Measurements from ENCODE around the gene DGKB. TPM values are rescaled to one million over a fixed set of nuclear protein-coding genes. Genes with fewer than 3 reads are reported as not detected.

DGKB gene
- total RNA-seq, 2 donors from 2014 or later: 0.52 TPM; not detected in 1

GRCh38 chr7:14818871-14819270 is 83.7 kb downstream of the DGKB start:
- Histone ChIP-seq H3K4me1 (peaks cover 9% of the 10 kb centered on the region), H3K27ac (no peak overlapping the region), H3K4me3 (no peak overlapping the region), H3K36me3 (replicated peaks in 1 of 2; ENCODE audit: insufficient read depth in 1 of 2, low read depth in 2 of 2) (no peaks in the 10 kb centered on the region), H3K27me3 (no peaks in the 10 kb centered on the region), H3K9me3 (no peaks in the 10 kb centered on the region)
- intact Hi-C loops (cut with DNase I): no loop called here
- TF ChIP-seq CTCF (IDR thresholded peaks at IDR 0.05) (no peak), POLR2A (IDR thresholded peaks at IDR 0.05) (no peak)
- WGBS, 2 donors: 14 to 22% methylated on average over 3 of the region's 3 CpGs
- ATAC-seq (no peak), DNase-seq (no peak)

GRCh38 chr7:14817829-14818614 is 84.5 kb downstream of the DGKB start:
- ATAC-seq (peak; percentile 18), DNase-seq (no peak)
- no peak for TF ChIP-seq CTCF (IDR thresholded peaks at IDR 0.05)
- TF ChIP-seq POLR2A (IDR thresholded peaks at IDR 0.05): no peak
- no peaks in the 10 kb centered on the region for H3K27me3 ChIP-seq
- WGBS, 2 donors: 49 to 52% methylated on average over 4 of the region's 4 CpGs
- intact Hi-C loops (cut with DNase I): no loop called here
- no peaks in the 10 kb centered on the region for H3K36me3 ChIP-seq (replicated peaks in 1 of 2; ENCODE audit: insufficient read depth in 1 of 2, low read depth in 2 of 2)
- no peak overlapping the region for H3K4me3 ChIP-seq
- no peaks in the 10 kb centered on the region for H3K9me3 ChIP-seq
- no peak overlapping the region for H3K27ac ChIP-seq
- peaks cover 9% of the 10 kb centered on the region for H3K4me1 ChIP-seq

GRCh38 chr7:14807507-14807906 is 95.0 kb downstream of the DGKB start:
- intact Hi-C loops (cut with DNase I): no loop called here
- Histone ChIP-seq H3K27me3 (no peaks in the 10 kb centered on the region), H3K4me3 (no peak overlapping the region), H3K4me1 (no peaks in the 10 kb centered on the region), H3K9me3 (no peaks in the 10 kb centered on the region), H3K27ac (no peak overlapping the region), H3K36me3 (replicated peaks in 1 of 2; ENCODE audit: insufficient read depth in 1 of 2, low read depth in 2 of 2) (no peaks in the 10 kb centered on the region)
- no peak for TF ChIP-seq POLR2A (IDR thresholded peaks at IDR 0.05)
- no peak for TF ChIP-seq CTCF (IDR thresholded peaks at IDR 0.05)
- WGBS, 2 donors: 83 to 87% methylated on average over 3 of the region's 3 CpGs
- ATAC-seq (no peak), DNase-seq (no peak)

GRCh38 chr7:14806891-14807290 is 95.7 kb downstream of the DGKB start:
- H3K36me3 ChIP-seq (replicated peaks in 1 of 2; ENCODE audit: insufficient read depth in 1 of 2, low read depth in 2 of 2): no peaks in the 10 kb centered on the region
- intact Hi-C loops (cut with DNase I): no loop called here
- H3K9me3 ChIP-seq: no peaks in the 10 kb centered on the region
- H3K27ac ChIP-seq: no peak overlapping the region
- no peak for TF ChIP-seq CTCF (IDR thresholded peaks at IDR 0.05)
- TF ChIP-seq POLR2A (IDR thresholded peaks at IDR 0.05): no peak
- ATAC-seq (no peak), DNase-seq (no peak)
- H3K4me3 ChIP-seq: no peak overlapping the region
- 65 to 85% methylated on average over 1 of the region's 1 CpG for WGBS, 2 donors
- no peaks in the 10 kb centered on the region for H3K4me1 ChIP-seq
- no peaks in the 10 kb centered on the region for H3K27me3 ChIP-seq

All from body of pancreas (tissue), 4 donors.